GM12801 (cell line): ENCODE results near the gene NGRN.

Experiments used
- TF ChIP-seq, protein P1 (sequence below): IDR thresholded peaks from one replicate; pipeline ENCODE4 v1.5.1; 2011; ENCODE audit warnings: control low read depth; ENCODE audit not compliant: insufficient read length; ENCODE audit errors: extremely low read depth

The NGRN gene, protein sequence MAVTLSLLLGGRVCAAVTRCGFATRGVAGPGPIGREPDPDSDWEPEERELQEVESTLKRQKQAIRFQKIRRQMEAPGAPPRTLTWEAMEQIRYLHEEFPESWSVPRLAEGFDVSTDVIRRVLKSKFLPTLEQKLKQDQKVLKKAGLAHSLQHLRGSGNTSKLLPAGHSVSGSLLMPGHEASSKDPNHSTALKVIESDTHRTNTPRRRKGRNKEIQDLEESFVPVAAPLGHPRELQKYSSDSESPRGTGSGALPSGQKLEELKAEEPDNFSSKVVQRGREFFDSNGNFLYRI

DNA sequence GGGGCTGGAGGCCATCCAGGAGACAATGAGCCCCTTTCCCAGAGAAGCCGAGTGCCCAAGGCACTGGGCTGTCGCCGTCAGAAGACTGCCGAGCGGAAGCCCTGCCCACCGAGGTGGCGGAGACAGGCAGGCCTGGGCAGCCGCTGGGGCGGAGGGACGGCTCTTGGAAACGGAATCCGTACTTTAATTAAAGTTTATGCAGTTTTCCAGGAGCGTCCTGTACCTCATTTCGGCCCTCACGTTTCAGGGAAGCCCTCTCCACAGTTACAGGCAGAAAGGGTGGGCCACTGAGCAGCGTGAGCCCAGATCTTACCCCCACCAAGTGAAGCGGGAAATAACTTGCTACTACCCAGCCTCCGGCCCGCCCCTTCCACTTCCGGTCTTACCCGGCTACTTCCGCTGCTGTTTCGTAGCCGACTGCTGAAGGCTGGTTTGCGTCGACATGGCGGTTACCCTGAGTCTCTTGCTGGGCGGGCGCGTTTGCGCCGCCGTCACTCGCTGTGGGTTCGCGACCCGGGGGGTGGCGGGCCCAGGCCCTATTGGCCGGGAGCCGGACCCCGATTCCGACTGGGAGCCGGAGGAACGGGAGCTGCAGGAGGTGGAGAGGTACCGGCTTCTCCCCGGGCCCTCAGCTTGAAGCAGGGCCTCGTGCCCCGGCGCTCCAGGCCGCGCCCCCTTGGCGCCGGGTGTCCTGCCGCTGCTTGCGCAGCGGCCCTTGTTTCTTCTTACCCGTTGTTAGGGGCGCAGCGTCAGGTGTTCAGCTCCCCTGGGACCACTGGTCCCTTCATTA is at the start of gene NGRN:
NGRN (plus strand) TSS at position 402 of the 790 bp plus-strand sequence; CDS start at position 443, 41 bp downstream.
- TF ChIP-seq, protein P1, sequence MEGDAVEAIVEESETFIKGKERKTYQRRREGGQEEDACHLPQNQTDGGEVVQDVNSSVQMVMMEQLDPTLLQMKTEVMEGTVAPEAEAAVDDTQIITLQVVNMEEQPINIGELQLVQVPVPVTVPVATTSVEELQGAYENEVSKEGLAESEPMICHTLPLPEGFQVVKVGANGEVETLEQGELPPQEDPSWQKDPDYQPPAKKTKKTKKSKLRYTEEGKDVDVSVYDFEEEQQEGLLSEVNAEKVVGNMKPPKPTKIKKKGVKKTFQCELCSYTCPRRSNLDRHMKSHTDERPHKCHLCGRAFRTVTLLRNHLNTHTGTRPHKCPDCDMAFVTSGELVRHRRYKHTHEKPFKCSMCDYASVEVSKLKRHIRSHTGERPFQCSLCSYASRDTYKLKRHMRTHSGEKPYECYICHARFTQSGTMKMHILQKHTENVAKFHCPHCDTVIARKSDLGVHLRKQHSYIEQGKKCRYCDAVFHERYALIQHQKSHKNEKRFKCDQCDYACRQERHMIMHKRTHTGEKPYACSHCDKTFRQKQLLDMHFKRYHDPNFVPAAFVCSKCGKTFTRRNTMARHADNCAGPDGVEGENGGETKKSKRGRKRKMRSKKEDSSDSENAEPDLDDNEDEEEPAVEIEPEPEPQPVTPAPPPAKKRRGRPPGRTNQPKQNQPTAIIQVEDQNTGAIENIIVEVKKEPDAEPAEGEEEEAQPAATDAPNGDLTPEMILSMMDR: no peak

DNA sequence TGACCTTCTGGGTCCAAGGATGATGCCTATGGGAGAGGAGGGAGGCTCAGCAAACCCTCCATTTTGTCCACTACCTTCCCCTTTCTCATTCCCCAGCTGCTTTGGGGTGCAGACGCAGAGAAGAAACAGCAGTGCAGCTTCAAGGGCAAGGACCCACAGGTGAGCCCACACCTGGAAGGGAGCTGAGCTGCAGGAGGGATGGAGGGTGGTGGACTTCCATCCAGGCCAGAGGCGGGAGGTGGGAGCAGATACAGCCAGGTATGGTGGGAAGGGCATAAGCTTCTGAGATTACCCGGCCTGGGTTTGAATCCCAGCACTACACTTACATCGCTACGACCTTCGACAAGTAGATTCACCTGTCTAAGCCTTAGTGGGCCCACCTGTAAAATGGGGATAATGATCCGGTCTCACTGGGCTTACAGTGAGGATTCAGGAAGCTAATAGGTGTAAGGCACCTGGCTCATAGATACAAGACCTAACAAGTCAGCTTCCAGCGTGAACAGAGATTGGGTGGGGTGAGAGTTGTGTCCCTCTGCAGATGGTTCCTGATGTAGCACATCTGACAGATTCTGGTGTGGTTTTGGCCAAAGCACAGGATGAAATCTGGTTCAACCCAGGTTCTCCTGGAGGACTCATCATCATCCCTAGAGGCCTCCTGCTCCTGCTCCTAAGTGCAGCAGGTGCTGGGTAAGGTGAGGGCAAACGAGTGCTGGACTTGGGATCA is 47.6 kb upstream of the NGRN start:
- TF ChIP-seq, protein P1: no peak

DNA sequence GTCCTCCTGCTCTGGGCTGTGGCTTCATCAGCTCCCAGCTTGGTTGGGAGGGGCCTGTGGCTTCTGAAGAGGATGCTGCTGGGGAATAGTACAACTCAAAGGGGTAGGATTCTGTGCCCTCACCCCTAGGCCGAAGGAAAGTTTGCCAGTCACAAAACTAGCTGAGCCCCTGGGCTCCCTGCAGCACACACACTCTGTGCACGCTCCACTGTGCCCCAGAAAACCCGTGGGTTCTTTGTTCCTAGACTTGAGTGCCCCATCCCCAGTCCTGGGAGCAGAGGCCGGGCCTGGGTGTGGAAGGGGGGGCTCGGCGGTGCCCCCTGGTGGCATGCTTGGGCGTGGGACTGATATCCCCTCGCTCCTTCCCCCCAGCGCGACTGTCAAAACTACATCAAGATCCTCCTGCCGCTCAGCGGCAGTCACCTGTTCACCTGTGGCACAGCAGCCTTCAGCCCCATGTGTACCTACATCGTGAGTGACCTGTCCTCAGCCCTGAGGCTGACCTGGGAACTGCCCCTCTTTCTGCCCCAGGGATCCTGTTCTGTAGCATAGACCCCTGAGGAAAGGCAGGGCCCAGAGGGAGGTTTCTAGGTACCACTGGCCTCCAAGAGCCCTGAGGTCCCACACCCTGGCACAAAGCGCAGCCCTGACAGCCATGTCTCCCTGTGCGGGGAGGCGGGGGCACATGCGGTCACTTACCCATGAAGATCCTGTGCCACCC is 45.9 kb upstream of the NGRN start:
- TF ChIP-seq, protein P1: no peak

DNA sequence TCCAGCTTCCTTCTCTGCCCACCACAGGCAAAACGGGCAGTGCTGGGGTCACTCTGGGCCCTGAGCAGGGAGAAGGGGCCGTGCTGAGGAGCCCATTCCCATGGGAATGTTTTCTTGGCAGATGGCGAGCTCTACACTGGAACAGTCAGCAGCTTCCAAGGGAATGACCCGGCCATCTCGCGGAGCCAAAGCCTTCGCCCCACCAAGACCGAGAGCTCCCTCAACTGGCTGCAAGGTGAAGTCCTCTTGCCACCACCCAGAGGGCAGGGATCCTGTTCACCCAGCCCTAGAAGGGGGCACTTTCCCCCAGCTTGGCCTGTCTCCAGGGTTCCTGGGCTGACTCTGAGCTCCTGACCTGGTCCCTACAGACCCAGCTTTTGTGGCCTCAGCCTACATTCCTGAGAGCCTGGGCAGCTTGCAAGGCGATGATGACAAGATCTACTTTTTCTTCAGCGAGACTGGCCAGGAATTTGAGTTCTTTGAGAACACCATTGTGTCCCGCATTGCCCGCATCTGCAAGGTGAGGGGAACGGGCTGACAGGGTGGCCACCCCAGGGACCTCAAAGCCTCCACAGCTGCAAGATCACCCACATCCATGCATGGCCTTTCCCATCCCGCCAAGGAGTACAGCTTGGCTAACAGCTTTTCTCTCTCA is 44.1 kb upstream of the NGRN start:
- TF ChIP-seq, protein P1: no peak

DNA sequence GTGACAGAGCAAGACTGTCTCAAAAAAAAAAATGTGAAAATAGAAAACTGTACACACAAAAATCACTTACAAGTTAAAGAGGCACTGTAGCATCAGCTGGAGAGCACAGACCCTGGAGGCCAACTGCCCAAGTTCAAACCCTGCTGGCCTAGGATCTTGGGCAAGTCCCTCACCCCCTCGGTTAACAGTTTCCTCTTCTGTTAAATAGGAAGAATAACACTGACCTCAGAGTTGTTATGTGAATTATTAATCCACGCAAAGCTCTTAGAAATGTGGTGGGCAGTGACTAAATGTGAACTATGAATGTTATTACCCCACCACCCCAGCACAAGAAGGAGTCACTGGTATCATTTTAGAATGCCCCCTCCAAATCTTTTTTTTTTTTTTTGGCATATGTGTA is 42.9 kb upstream of the NGRN start:
- TF ChIP-seq, protein P1: no peak

DNA sequence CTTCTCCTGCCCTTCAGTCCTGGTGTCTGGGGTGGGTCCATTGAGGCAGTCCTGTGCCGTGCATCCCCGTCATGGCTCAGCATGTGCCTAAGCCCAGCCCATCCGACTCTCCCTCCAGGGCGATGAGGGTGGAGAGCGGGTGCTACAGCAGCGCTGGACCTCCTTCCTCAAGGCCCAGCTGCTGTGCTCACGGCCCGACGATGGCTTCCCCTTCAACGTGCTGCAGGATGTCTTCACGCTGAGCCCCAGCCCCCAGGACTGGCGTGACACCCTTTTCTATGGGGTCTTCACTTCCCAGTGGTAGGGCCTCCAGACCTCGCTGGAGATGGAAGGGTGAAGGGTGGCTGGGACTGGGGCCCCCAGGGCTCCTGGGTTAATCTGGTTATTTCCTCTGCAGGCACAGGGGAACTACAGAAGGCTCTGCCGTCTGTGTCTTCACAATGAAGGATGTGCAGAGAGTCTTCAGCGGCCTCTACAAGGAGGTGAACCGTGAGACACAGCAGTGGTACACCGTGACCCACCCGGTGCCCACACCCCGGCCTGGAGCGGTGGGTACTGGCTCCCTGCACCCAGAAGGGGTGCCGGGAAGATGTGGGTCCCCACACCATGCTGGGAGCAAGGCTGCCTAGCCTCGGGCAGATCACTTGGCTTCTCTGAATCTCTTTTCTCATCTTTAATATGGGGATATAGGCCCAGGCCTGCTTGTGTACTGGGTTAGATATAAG is 41.9 kb upstream of the NGRN start:
- TF ChIP-seq, protein P1: no peak
